Activated CD8-positive, alpha-beta memory T cell treated with anti-CD3 and anti-CD28 coated beads, Interleukin-2, amount 50 U/mL, for 4 hours (primary cell): ENCODE measurements around the gene POMT2.

Experiments
- DNase-seq: peaks from one replicate; pipeline ENCODE4 v3.0.0-alpha.2; 2020

Gene POMT2

GRCh38 chr14:77230914-77231313 is 89.8 kb downstream of the POMT2 start:
- no peak for DNase-seq

GRCh38 chr14:77228056-77228455 is 92.6 kb downstream of the POMT2 start:
- DNase-seq, result no peak

GRCh38 chr14:77225892-77226557 is 94.7 kb downstream of the POMT2 start:
- DNase-seq, result no peak

GRCh38 chr14:77225254-77225653 is 95.4 kb downstream of the POMT2 start:
- no peak for DNase-seq
